Left colon (tissue), 2 donors: ENCODE measurements around the gene MYO1A. TPM values are rescaled to one million over a fixed set of nuclear protein-coding genes. Genes with fewer than 3 reads are reported as not detected.
A peak's percentile ranks its signal among the peaks of the same experiment; 100 is the strongest.
"Not testable (repeated sequence)": the region's sequence is repeated elsewhere in the genome, so short reads cannot be mapped to it uniquely, and the experiment has no call there.

ENCODE experiments used
- ATAC-seq: fragments of 200-7000 bp; cut with Tn5 transposase; one replicate; pipeline ENCODE4 v1.9.1; 2020; ENCODE audit warnings: mild to moderate bottlenecking, moderate library complexity
- DNase-seq, 2 donors: peaks; one replicate each; pipeline ENCODE4 v3.0.0-alpha.2; 2020
- intact Hi-C, 2 donors: fragments of 100-400 bp; cut with DNase I in 1 of 2; cut with micrococcal nuclease in 1 of 2; formaldehyde crosslinking; loops; one replicate each; pipeline versions ENCODE4 v1.11.2 to v1.14.0; 2022; cut with DNase I, micrococcal nuclease
- total RNA-seq, 2 donors: library from RNA; stranded (reverse); fragmentation: NEBNext Ultra II Directional; extraction: Animal tissue kit (Norgen Biotek cat#: 25700); gene quantifications; one replicate each; pipeline ENCODE4 v1.2.1, GENCODE V29; 2021
- donor health status: DM: no; HTN: no; CAD: no.
- donor health status: DM: yes; HTN: yes; CAD: no.

The MYO1A gene
- total RNA-seq, 2 donors from 2014 or later: 281 to 296 TPM

DNA sequence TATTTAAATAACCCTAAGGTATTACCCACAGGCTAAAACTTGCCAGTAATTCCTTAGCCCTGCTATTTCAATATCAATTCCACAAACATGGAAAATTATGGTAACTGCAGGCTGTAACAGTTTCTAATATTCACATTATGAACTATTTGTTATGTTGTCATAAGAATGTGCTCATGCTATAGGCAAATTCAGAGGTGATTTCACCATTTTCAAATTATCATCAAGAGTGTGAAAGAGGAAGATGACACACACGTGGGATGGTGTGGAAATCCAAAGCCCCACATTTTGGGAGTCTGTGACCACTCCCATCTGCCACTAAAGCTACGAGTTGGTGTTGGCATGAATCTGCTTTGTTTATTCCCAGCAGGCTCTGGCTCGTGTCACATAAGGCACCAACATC, 5.9 kb upstream of the MYO1A start:
- intact Hi-C loops: no loop called here
- ATAC-seq (no peak), DNase-seq (no peak)

- intact Hi-C loops, DNase-seq, ATAC-seq: not testable (repeated sequence)
Measured at GRCh38 chr12:57053901-57054300, 4.0 kb upstream of the MYO1A start.

DNA sequence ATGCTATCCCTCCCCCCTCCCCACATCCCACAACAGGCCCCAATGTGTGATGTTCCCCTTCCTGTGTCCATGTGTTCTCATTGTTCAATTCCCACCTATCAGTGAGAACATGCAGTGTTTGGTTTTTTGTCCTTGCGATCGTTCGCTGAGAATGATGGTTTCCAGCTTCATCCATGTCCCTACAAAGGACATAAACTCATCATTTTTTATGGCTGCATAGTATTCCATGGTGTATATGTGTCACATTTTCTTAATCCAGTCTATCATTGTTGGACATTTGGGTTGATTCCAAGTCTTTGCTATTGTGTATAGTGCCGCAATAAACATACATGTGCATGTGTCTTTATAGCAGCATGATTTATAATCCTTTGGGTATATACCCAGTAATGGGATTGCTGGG, 3.2 kb upstream of the MYO1A start:
- intact Hi-C loops, ATAC-seq, DNase-seq: not testable (repeated sequence)

- intact Hi-C loops: no loop called here
- ATAC-seq (peak; percentile 23), DNase-seq (no peak)
Measured at GRCh38 chr12:57051011-57051410, 1.1 kb upstream of the MYO1A start.

DNA sequence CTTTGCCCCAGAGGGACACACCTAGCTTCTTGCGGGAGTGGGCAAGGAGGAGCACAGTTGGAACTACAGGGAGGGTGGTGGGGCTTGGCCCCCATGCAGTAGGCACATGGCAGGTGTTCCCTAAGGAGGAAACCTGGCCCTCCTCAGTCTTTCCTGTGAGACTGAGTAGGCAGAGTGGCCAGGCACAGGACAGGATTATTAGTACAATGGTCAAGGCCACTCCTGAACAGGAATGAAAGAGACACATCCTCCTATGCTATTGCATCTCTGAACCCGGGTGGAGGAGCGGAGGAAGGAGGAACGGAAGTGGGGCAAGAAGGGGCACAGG, 846 bp downstream of the MYO1A start:
- ATAC-seq (peak; percentile 86), DNase-seq (peak; percentile 65 to 67)
- intact Hi-C loops: no loop called here

DNA sequence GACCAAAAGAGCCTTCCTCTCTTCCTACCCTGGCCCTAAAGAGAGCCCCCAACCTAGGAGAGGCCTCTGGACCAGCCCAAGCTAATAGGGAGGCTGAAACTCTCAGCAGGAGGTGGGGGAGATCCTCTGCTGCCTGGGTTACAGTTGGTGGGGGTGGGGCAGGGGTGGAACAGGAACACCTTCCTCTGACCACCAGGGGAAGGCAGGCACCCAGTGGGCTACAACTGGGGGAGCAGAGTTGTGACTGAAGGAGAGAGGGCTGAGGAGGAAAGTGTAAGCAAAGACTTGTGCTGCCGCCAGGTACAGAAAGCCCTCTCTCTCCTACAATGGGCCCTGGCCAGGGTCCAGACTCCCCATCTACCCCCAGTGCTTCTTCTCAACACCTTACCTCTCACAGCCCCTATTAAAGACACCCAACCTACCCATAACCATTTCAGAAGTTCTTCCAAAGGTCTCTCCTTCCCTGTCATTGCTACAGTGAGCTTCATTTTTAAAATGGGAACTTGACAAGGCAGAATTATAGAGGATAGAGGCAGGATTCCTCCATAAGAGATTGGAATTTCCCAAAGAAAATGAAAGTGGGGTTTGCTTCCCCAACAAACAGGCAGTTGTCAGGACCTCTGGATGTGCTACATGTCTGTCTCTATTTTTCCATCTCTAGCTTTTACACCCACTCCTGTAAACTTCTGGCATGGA, 1.4 kb downstream of the MYO1A start:
- DNase-seq: no peak
- intact Hi-C loops: no loop called here
- ATAC-seq: peak; percentile 8

- intact Hi-C loops: no loop called here
- no peak for ATAC-seq
- no peak for DNase-seq
Measured at GRCh38 chr12:57047981-57048380, 1.9 kb downstream of the MYO1A start.

GRCh38 chr12:57046947-57047890, 2.7 kb downstream of the MYO1A start:
- ATAC-seq (no peak), DNase-seq (no peak)
- intact Hi-C loops: no loop called here

GRCh38 chr12:57046086-57046791, 3.7 kb downstream of the MYO1A start:
- intact Hi-C loops: no loop called here
- DNase-seq: no peak
- no peak for ATAC-seq

GRCh38 chr12:57044889-57045288, 5.0 kb downstream of the MYO1A start:
- ATAC-seq (no peak), DNase-seq (no peak)
- intact Hi-C loops: no loop called here

DNA sequence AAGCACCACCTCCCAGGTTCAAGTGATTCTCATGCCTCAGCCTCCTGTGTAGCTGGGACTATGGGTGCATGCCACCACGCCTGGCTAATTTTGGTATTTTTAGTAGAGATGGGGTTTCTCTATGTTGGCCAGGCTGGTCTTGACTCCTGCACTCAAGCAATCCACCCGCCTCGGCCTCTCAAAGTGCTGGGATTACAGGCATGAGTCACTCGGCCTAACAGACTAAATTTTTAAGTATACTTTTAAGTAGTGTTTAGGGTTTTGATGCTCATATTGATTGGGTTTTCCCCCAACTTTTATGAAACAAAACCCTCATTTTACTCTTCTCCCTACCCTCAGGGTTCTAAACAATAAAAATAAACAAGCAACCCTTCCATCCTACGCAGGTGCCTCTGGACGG, 5.5 kb downstream of the MYO1A start:
- DNase-seq (no peak), ATAC-seq (no peak)
- intact Hi-C loops: no loop called here

DNA sequence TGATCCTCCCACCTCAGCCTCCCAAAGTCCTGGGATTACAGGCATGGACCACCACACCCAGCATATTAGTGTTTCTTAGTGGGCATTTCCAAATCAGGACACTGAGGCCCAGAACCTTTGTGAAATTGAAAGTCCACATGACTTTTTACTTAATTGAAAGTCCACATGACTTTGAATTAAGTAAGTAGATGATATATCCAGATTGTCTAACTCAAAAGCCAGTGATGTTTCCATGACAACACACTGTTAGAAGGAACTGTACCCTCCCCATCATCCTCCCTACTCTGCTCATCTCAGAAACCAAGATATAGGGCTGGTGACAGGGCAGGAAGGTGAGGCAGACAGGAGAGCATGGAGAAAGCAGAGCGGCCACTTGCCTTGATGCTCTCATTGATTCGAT, 7.2 kb downstream of the MYO1A start:
- intact Hi-C loops: no loop called here
- DNase-seq (no peak), ATAC-seq (no peak)

DNA sequence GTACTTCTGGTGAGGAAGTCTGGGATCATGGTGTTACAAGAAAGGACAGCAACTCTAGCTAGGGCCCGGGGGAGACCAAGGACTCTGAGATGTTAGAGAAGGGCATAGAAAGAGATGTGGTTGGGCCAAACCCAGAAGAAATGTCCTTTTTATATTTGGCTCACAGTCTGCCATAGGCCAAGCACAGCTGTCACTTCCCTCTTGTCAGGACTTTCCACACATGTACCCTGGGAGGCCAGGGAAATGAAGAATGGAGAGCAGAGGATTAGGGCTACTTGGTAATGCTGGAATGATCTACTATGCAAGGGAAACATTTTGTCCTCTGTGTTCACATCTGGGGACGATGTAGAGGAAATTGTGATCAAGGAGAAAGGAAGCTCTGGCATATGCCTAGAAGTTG, 9.2 kb downstream of the MYO1A start:
- DNase-seq: no peak
- intact Hi-C loops: no loop called here
- ATAC-seq: no peak

GRCh38 chr12:57040211-57040610, 9.7 kb downstream of the MYO1A start:
- no peak for DNase-seq
- intact Hi-C loops: no loop called here
- no peak for ATAC-seq

DNA sequence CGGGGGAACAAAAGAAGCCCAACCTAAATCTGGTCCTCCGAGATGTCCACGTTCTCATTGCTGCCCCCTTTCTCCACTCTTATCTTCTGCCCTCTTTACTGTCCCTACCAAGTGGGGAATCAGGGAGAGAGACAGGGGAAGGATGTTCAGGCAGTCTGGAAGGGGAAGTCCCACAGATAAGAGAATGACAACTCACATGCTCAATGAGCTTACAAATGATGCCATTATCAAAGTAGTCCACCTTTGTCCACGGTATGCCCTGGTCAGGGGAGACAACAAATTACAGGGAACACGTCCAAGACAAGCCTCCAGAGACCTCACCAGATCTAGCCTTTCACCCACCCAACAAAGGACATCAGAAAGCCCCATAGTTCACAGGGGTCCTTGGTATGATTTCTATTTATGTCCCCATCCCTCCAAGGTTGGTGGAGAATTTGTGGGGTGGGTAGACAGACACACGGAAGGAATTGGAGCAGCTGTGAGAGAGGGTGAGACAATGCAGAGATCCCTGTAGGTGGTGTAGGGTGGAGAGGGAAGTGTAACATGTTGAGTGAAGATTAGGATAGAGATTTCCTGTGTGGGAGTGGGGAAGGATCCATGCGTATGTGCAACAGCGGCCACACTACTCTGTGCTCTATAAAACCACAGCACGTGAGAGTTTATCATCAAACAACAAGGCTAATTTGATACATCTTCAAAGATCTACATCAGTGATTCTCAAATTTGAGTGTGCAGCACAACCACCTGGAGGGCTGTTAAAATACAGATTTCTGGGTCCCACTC, 10.7 kb downstream of the MYO1A start:
- no peak for DNase-seq
- intact Hi-C loops: no loop called here

DNA sequence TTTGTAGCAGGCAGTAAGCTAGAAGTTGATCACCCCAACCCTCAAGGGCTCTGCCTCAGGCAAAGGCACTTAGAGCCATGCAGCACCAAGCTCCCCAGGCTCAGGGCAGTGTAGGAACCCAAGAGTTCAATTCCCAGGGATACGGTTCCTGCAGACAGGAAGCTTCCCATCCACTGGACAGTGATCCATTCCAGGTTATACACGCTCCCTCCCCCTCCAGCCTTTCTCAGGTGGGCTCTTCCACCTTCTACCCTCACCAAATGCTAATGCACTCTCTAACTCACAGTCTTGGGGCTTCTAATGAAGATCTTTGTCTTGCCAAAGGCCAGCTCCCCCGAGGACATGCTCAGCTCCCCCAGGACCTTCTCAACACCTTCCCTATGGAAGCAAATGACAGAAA, 12.7 kb downstream of the MYO1A start:
- no peak for ATAC-seq
- intact Hi-C loops: no loop called here
- DNase-seq: no peak

More for the DNA sequence above, 10.7 kb downstream of the MYO1A start:
- ATAC-seq: no peak

- DNase-seq (no peak), ATAC-seq (no peak)
- intact Hi-C loops: no loop called here
Measured at GRCh38 chr12:57033431-57033830, 16.5 kb downstream of the MYO1A start.

DNA sequence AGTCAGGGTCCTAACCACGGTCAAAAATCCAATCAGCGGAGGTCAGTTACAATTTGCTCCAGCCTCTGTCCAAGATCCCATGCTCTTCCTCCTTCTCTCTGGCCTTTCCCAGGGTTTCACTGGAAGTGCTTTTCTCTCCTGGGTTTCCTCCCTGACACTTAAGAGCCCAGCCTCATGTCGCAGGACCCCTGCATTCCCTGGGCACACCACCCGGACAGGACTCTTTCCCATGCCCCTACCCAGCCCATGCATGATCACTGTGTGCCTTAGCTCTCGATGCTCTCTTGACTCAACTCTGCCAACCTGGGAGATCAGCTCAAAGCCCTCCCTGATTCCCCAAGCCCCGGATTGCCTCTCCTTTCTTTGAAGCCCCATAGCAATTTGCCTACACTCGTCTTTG, 18.1 kb downstream of the MYO1A start:
- intact Hi-C loops: no loop called here
- DNase-seq (no peak), ATAC-seq (no peak)

DNA sequence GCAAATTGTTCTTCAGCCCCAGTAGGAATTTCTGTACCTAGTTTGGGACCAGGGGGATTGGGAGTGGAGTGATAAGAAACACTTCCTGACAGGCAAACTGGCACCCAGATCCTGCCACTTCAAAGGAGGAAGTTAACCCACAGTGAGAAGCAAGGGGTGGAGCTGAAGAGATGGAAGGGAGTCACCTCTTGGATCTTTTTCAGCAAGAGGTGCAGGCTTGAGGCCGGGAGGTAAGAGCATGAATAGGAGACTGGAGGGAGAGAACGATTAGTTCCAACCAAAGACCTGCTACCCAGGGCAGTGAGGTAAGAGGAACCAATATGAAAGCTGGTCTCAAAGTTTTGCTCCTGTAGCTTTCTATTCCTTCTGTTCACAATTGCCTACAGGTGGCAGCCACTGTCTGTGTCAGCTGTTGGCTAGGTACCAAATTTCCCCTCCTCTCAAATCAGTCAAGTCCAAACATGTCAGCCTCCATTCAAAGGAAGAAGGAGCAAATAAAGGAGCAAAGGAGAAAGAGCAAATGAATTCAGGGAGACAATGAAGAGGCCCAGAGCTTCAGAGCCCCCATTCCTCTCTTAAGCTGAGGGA, 18.7 kb downstream of the MYO1A start:
- peak; percentile 76 for ATAC-seq
- no peak for DNase-seq
- intact Hi-C loops: no loop called here
